Measurements from ENCODE around the gene RRAGD. TPM values are rescaled to one million over a fixed set of nuclear protein-coding genes. Genes with fewer than 3 reads are reported as not detected.

RRAGD gene
- total RNA-seq, 2 experiments from 2014 or later: 9.3 to 10.9 TPM

GRCh38 chr6:89356642-89357170 lies 55.4 kb downstream of the RRAGD start:
- peak overlapping the region; percentile 89 for H3K4me3 Mint-ChIP-seq
- H3K9me3 Mint-ChIP-seq: no peaks in the 10 kb centered on the region

GRCh38 chr6:89355511-89356194 lies 56.4 kb downstream of the RRAGD start:
- ATAC-seq (ENCODE audit: low read depth): no peak
- H3K36me3 Mint-ChIP-seq: no peaks in the 10 kb centered on the region
- no peaks in the 10 kb centered on the region for H3K9me3 Mint-ChIP-seq
- no peak overlapping the region for H3K4me3 Mint-ChIP-seq
- no peak for DNase-seq
- H3K4me1 Mint-ChIP-seq: peaks cover 46% of the 10 kb centered on the region
- POLR2A ChIA-PET: interaction anchor here (0.6 to 4.6 kb wide), 5 partner anchors 8 to 276 kb away, joined by 3 to 24 read pairs (median 4); partner anchors contain the start of gene PNRC1
- no peak overlapping the region for H3K27ac Mint-ChIP-seq
- no peaks in the 10 kb centered on the region for H3K27me3 Mint-ChIP-seq

More at GRCh38 chr6:89356642-89357170, 55.4 kb downstream of the RRAGD start:
- POLR2A ChIA-PET: interaction anchor here (0.6 to 2.0 kb wide), 12 partner anchors 9 to 393 kb away, joined by 3 to 6 read pairs (median 4); partner anchors contain the start of genes PM20D2, PNRC1 and RNGTT
- DNase-seq (no peak), ATAC-seq (ENCODE audit: low read depth) (no peak)
- Mint-ChIP-seq H3K4me1 (peaks cover 45% of the 10 kb centered on the region), H3K27ac (peak overlapping the region; percentile 95), H3K36me3 (no peaks in the 10 kb centered on the region), H3K27me3 (no peaks in the 10 kb centered on the region)

GRCh38 chr6:89353702-89354392 lies 58.2 kb downstream of the RRAGD start:
- POLR2A ChIA-PET: interaction anchor here (1.6 to 4.6 kb wide), 2 partner anchors 18 to 274 kb away, joined by 5 to 24 read pairs; partner anchors contain the start of gene PNRC1
- no peak for ATAC-seq (ENCODE audit: low read depth)
- H3K36me3 Mint-ChIP-seq: peaks cover 1% of the 10 kb centered on the region

GRCh38 chr6:89353118-89353556 lies 58.9 kb downstream of the RRAGD start:
- Mint-ChIP-seq H3K9me3 (no peaks in the 10 kb centered on the region), H3K27ac (peak overlapping the region; percentile 85), H3K27me3 (no peaks in the 10 kb centered on the region), H3K4me3 (peak overlapping the region; percentile 81), H3K36me3 (peaks cover 1% of the 10 kb centered on the region), H3K4me1 (peaks cover 56% of the 10 kb centered on the region)
- DNase-seq (no peak), ATAC-seq (ENCODE audit: low read depth) (peak; percentile 2)
- POLR2A ChIA-PET: interaction anchor here (0.6 to 4.6 kb wide), 6 partner anchors 10 to 455 kb away, joined by 3 to 24 read pairs (median 4); partner anchors contain the start of gene PNRC1

More at GRCh38 chr6:89353702-89354392, 58.2 kb downstream of the RRAGD start:
- Mint-ChIP-seq H3K4me1 (peaks cover 52% of the 10 kb centered on the region), H3K4me3 (peak overlapping the region; percentile 81), H3K27me3 (no peaks in the 10 kb centered on the region), H3K27ac (peak overlapping the region; percentile 85), H3K9me3 (no peaks in the 10 kb centered on the region)
- no peak for DNase-seq

GRCh38 chr6:89352278-89353117 lies 59.6 kb downstream of the RRAGD start, which contains the start of gene UBE2J1:
Gene UBE2J1, minus strand, starts transcription at chr6:89352722. Its CDS starts 153 bp downstream, at chr6:89352569.
- Mint-ChIP-seq H3K27me3 (no peaks in the 10 kb centered on the region), H3K9me3 (no peaks in the 10 kb centered on the region), H3K36me3 (peaks cover 1% of the 10 kb centered on the region), H3K4me3 (peak within 1 kb of the TSS; percentile 96), H3K4me1 (peaks cover 53% of the 10 kb centered on the region), H3K27ac (peak within 1 kb of the TSS; percentile 93)
- POLR2A ChIA-PET: interaction anchor here (0.5 to 4.6 kb wide), 13 partner anchors 11 to 513 kb away, joined by 3 to 24 read pairs (median 5); partner anchors contain the start of genes CASP8AP2, LYRM2, PM20D2 and PNRC1
- DNase-seq (peak; percentile 83), ATAC-seq (ENCODE audit: low read depth) (peak; percentile 84)

- no peaks in the 10 kb centered on the region for H3K27me3 Mint-ChIP-seq
- H3K36me3 Mint-ChIP-seq: peaks cover 1% of the 10 kb centered on the region
- peaks cover 48% of the 10 kb centered on the region for H3K4me1 Mint-ChIP-seq
- H3K27ac Mint-ChIP-seq: peak overlapping the region; percentile 93
- no peaks in the 10 kb centered on the region for H3K9me3 Mint-ChIP-seq
- peak overlapping the region; percentile 96 for H3K4me3 Mint-ChIP-seq
- no peak for DNase-seq
- ATAC-seq (ENCODE audit: low read depth): no peak
- POLR2A ChIA-PET: interaction anchor here (0.5 to 4.6 kb wide), 11 partner anchors 8 to 512 kb away, joined by 3 to 24 read pairs (median 6); partner anchors contain the start of genes CASP8AP2, LYRM2, PM20D2 and PNRC1
Measured at GRCh38 chr6:89351671-89352277, 60.3 kb downstream of the RRAGD start.

- Mint-ChIP-seq H3K36me3 (peaks cover 1% of the 10 kb centered on the region), H3K4me3 (peak overlapping the region; percentile 96), H3K4me1 (peaks cover 45% of the 10 kb centered on the region), H3K27me3 (no peaks in the 10 kb centered on the region), H3K9me3 (no peaks in the 10 kb centered on the region), H3K27ac (peak overlapping the region; percentile 80)
- DNase-seq (no peak), ATAC-seq (ENCODE audit: low read depth) (no peak)
- POLR2A ChIA-PET: interaction anchor here (0.5 to 2.4 kb wide), 9 partner anchors 10 to 1878 kb away, joined by 3 to 12 read pairs (median 6); partner anchors contain the start of genes LYRM2, MAP3K7 and PM20D2
Measured at GRCh38 chr6:89350281-89350966, 61.6 kb downstream of the RRAGD start.

GRCh38 chr6:89348372-89348771 lies 63.7 kb downstream of the RRAGD start:
- POLR2A ChIA-PET: no interaction called here
- Mint-ChIP-seq H3K27ac (no peak overlapping the region), H3K27me3 (no peaks in the 10 kb centered on the region), H3K4me1 (peaks cover 40% of the 10 kb centered on the region), H3K9me3 (no peaks in the 10 kb centered on the region), H3K4me3 (no peak overlapping the region), H3K36me3 (peaks cover 1% of the 10 kb centered on the region)
- ATAC-seq (ENCODE audit: low read depth): no peak
- no peak for DNase-seq

GRCh38 chr6:89347825-89348224 lies 64.2 kb downstream of the RRAGD start:
- no peaks in the 10 kb centered on the region for H3K27me3 Mint-ChIP-seq
- H3K27ac Mint-ChIP-seq: no peak overlapping the region
- H3K4me1 Mint-ChIP-seq: peaks cover 39% of the 10 kb centered on the region
- H3K9me3 Mint-ChIP-seq: no peaks in the 10 kb centered on the region
- POLR2A ChIA-PET: interaction anchor here (1.2 kb wide), 1 partner anchor 9 kb away, joined by 4 read pairs; no protein-coding TSS in a partner anchor
- DNase-seq (no peak), ATAC-seq (ENCODE audit: low read depth) (no peak)
- no peak overlapping the region for H3K4me3 Mint-ChIP-seq
- peaks cover 1% of the 10 kb centered on the region for H3K36me3 Mint-ChIP-seq

- Mint-ChIP-seq H3K36me3 (peaks cover 1% of the 10 kb centered on the region), H3K4me3 (no peak overlapping the region), H3K9me3 (no peaks in the 10 kb centered on the region), H3K27ac (no peak overlapping the region), H3K27me3 (no peaks in the 10 kb centered on the region), H3K4me1 (peaks cover 37% of the 10 kb centered on the region)
- POLR2A ChIA-PET: interaction anchor here (1.3 kb wide), 1 partner anchor 9 kb away, joined by 3 read pairs; no protein-coding TSS in a partner anchor
- DNase-seq (no peak), ATAC-seq (ENCODE audit: low read depth) (no peak)
Measured at GRCh38 chr6:89346433-89346832, 65.6 kb downstream of the RRAGD start.

GRCh38 chr6:89339565-89339964 lies 72.5 kb downstream of the RRAGD start:
- no peaks in the 10 kb centered on the region for H3K27me3 Mint-ChIP-seq
- POLR2A ChIA-PET: no interaction called here

More at GRCh38 chr6:89339565-89339964, 72.5 kb downstream of the RRAGD start:
- H3K9me3 Mint-ChIP-seq: no peaks in the 10 kb centered on the region
- H3K4me3 Mint-ChIP-seq: no peak overlapping the region
- no peak overlapping the region for H3K27ac Mint-ChIP-seq
- H3K4me1 Mint-ChIP-seq: peaks cover 8% of the 10 kb centered on the region
- no peak for DNase-seq
- H3K36me3 Mint-ChIP-seq: peaks cover 21% of the 10 kb centered on the region
- no peak for ATAC-seq (ENCODE audit: low read depth)
